Astrocyte of the cerebellum (primary cell): ENCODE measurements around the gene ASPG.

Experiments
- DNase-seq: peaks from one replicate; pipeline ENCODE4 v3.0.0-alpha.2; 2011; ENCODE audit warnings: low read depth
- H3K4me3 ChIP-seq: 2 replicates; pipeline ENCODE4 v1.5.1; 2011; ENCODE audit warnings: mild to moderate bottlenecking, low read depth, low read length, moderate library complexity
- in situ Hi-C: cut with HindIII; loops from 2 replicates; pipeline ENCODE4 v1.10.0; 2017; ENCODE audit warnings: low sequenced_read_pairs
- TF ChIP-seq, protein P1 (sequence below): IDR thresholded peaks from 2 replicates; pipeline ENCODE4 v1.5.1; 2012; ENCODE audit warnings: low read length, low read depth, moderate library complexity, mild to moderate bottlenecking; ENCODE audit errors: missing control alignments

ASPG gene

GRCh38 chr14:104086661-104087461 lies 1.4 kb downstream of the ASPG start:
- no peak overlapping the region for H3K4me3 ChIP-seq
- in situ Hi-C loops, result no loop called here
- TF ChIP-seq, protein P1, sequence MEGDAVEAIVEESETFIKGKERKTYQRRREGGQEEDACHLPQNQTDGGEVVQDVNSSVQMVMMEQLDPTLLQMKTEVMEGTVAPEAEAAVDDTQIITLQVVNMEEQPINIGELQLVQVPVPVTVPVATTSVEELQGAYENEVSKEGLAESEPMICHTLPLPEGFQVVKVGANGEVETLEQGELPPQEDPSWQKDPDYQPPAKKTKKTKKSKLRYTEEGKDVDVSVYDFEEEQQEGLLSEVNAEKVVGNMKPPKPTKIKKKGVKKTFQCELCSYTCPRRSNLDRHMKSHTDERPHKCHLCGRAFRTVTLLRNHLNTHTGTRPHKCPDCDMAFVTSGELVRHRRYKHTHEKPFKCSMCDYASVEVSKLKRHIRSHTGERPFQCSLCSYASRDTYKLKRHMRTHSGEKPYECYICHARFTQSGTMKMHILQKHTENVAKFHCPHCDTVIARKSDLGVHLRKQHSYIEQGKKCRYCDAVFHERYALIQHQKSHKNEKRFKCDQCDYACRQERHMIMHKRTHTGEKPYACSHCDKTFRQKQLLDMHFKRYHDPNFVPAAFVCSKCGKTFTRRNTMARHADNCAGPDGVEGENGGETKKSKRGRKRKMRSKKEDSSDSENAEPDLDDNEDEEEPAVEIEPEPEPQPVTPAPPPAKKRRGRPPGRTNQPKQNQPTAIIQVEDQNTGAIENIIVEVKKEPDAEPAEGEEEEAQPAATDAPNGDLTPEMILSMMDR, result no peak
- no peak for DNase-seq

DNA sequence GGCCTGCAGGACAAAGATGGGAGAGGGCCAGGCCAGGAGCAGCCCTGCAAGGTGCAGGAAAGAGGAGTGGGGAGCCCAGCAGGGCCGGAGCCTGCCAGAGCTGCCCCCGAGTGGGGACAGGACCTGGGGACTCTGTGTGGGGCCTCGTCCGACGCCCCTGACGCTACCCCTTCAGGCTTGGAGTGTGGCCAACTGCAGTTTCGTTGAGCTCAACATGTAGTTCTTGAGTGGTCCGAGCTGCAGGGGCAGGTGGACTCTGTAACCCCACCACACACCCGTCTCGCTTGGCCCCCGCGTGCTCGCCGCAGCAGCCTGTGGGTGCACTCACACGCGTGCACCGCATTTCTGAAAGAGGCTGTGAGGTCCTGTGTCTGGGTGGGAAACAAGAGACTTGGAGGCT lies 2.0 kb downstream of the ASPG start:
- in situ Hi-C loops, result no loop called here
- DNase-seq, result no peak
- H3K4me3 ChIP-seq, result no peak overlapping the region
- TF ChIP-seq, protein P1, result no peak

DNA sequence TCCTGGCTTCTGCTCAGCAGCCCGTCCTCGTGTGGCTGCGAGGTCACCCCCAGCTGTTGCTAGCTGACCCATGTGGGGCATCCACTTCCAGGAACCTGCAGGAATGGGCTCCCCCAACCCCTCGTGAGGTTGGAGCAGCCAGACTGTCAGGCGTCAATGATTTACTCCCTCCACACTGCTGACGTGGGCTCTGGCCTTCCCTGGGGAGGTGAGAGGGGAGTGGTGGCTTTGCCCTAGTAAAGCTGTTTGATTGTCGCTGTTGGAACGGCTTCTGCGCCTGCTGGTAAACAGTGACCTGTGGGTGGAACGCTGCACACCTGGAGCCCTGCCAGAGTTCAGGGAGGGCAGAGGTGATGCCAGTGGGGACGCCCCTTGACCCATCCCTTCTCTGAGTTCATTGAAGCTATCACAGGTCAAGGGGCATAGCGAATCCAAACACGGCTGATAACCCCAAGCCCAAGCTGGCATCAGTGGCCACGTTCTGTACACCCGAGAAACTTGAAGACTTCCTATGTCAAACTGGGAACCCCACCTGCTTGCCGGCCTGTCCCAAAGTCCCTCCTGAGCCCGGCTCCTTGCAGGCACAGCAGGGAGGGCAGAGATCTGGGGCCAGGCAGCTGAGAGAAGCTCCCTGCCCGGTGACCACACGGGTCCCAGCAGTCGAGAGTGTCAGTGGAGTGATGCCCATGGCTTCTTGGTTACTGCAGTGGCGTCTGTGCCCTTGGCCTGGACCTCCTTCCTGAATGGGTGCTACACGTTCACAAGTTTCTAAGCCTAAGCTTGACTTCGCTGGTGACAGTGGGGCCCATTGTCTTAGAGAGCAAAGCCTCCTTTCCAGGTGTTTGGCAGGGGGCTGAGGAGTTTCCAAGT lies 2.7 kb downstream of the ASPG start:
- DNase-seq, result no peak
- in situ Hi-C loops, result no loop called here
- TF ChIP-seq, protein P1, result no peak
- H3K4me3 ChIP-seq, result no peak overlapping the region

DNA sequence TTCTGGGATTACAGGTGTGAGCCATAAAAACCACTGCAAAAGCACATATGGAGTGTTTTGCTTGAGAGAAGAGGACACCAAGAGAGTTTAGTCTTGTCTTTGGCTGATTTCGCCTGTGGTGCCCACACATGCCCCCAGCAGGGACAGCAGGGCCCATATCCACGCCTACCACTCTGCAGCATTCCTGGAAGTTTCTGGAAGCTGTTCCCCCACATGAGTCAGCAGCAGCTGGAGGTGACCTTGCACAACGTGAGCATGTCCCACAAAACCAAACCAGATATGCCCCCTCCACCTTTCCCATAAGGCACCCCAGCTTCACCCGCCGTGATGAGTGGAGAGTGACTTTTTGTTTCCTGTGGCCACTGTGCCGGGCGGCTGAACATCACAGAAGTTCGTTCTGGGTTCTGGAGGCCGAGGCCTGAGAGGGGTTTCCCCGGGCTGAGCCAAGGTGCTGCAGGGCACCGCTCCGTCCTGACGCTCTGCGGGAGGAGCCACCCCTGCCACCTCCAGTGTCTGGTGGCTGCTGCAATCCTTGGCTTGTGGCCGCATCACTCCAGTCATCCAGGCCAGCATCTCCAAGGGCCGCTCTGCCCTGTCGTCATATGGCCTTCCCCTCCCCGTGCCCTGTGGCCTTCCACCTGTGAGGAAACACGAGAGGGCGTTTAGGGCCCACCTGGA lies 4.7 kb downstream of the ASPG start:
- in situ Hi-C loops, result no loop called here
- no peak for DNase-seq
- TF ChIP-seq, protein P1, result no peak
- H3K4me3 ChIP-seq, result no peak overlapping the region

DNA sequence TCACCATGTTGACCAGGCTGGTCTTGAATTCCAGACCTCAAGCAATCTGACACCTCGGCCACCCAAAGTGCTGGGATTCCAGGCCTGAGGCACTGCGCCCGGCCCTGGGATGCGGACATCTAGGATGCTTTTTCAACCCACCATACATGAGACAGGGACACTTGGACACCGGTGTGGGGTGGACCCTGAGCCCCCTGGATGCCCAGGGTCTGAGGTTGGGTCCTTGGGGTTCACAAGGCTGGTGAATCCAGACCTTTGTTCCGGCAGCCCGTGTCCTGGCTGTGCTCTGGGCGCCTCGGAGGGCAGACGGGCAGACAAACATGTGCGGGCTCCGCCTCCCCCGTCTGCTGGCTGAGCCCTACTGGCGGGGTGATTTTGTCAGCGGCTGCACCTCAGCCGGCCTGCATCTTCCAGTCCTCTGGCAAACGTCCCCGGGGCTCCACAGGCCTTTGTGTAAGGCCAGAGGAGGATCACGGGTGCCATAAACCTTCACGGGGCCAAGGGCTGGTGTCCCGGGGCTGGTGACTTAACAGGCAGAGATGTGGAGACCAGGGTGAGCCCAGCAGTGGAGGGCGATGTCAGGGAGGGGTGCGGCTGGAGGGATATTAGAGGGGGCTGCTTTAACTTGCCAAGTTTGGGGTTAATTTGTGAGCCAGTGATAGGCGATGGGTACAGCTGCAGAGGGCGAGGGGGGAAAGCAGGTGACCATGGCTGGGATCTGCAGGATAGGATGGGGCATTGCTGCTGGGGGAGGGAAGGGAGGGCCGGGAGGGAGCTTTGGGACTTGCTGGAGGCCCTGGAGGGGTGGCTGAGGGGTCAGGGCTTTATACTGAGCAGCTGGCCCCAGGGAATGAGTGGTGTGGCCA lies 5.8 kb downstream of the ASPG start:
- no peak overlapping the region for H3K4me3 ChIP-seq
- TF ChIP-seq, protein P1, result no peak
- in situ Hi-C loops, result no loop called here
- DNase-seq, result no peak
